Measurements from ENCODE around the gene VAV3. TPM values are rescaled to one million over a fixed set of nuclear protein-coding genes. Genes with fewer than 3 reads are reported as not detected.

VAV3 gene
- total and polyA plus RNA-seq, 2 experiments from 2014 or later, result under 0.01 to 0.24 TPM

GRCh38 chr1:107590900-107591622 is 373.9 kb downstream of the VAV3 start:
- in situ Hi-C loops (cut with MboI), result no loop called here
- Histone ChIP-seq H3K79me2 (ENCODE audit: insufficient read depth) (no peaks in the 10 kb centered on the region), H3K4me3 (no peak overlapping the region), H3K9ac (no peak overlapping the region), H3K27me3 (replicated peaks; ENCODE audit: insufficient read depth) (no peaks in the 10 kb centered on the region), H2AFZ (no peak overlapping the region), H4K20me1 (ENCODE audit: insufficient read depth) (no peaks in the 10 kb centered on the region), H3K4me1 (ENCODE audit: insufficient read depth) (peaks cover 21% of the 10 kb centered on the region), H3K27ac (no peak overlapping the region), H3K4me2 (ENCODE audit: unreplicated experiment) (no peak overlapping the region), H3K9me2 (ENCODE audit: insufficient read depth) (no peaks in the 10 kb centered on the region), H3K36me3 (ENCODE audit: low read depth) (no peaks in the 10 kb centered on the region), H3F3A (ENCODE audit: insufficient read depth) (no peaks in the 10 kb centered on the region), H3K9me3 (ENCODE audit: low read depth) (no peaks in the 10 kb centered on the region)
- WGBS, 2 experiments (ENCODE audit: low coverage in 1 of 2, low lambda C conversion rate in 2 of 2, missing lambda C conversion rate in 2 of 2), result 86 to 90% methylated on average over 4 of the region's 4 CpGs
- TF ChIP-seq EZH2 (IDR thresholded peaks at IDR 0.05; ENCODE audit: insufficient read depth, poor library complexity, severe bottlenecking), result no peak
- TF ChIP-seq EZH2phosphoT487 (IDR thresholded peaks at IDR 0.05; ENCODE audit: insufficient read depth, low read depth), result no peak
- no peak for DNase-seq

GRCh38 chr1:107590087-107590486 is 374.9 kb downstream of the VAV3 start:
- H3F3A ChIP-seq (ENCODE audit: insufficient read depth), result no peaks in the 10 kb centered on the region
- no peak for TF ChIP-seq EZH2 (IDR thresholded peaks at IDR 0.05; ENCODE audit: insufficient read depth, poor library complexity, severe bottlenecking)
- no peak for TF ChIP-seq EZH2phosphoT487 (IDR thresholded peaks at IDR 0.05; ENCODE audit: insufficient read depth, low read depth)
- H3K4me2 ChIP-seq (ENCODE audit: unreplicated experiment), result no peak overlapping the region
- no peak for DNase-seq
- no peaks in the 10 kb centered on the region for H3K36me3 ChIP-seq (ENCODE audit: low read depth)
- H3K9me3 ChIP-seq (ENCODE audit: low read depth), result no peaks in the 10 kb centered on the region
- in situ Hi-C loops (cut with MboI), result no loop called here
- no peak overlapping the region for H3K4me3 ChIP-seq
- H4K20me1 ChIP-seq (ENCODE audit: insufficient read depth), result no peaks in the 10 kb centered on the region
- H3K27ac ChIP-seq, result no peak overlapping the region
- H3K9me2 ChIP-seq (ENCODE audit: insufficient read depth), result no peaks in the 10 kb centered on the region
- no peaks in the 10 kb centered on the region for H3K79me2 ChIP-seq (ENCODE audit: insufficient read depth)
- H3K9ac ChIP-seq, result no peak overlapping the region
- no peak overlapping the region for H2AFZ ChIP-seq
- no peaks in the 10 kb centered on the region for H3K27me3 ChIP-seq (replicated peaks; ENCODE audit: insufficient read depth)
- H3K4me1 ChIP-seq (ENCODE audit: insufficient read depth), result peaks cover 21% of the 10 kb centered on the region

- 81 to 86% methylated on average over 1 of the region's 1 CpG for WGBS, 2 experiments (ENCODE audit: low coverage in 1 of 2, low lambda C conversion rate in 2 of 2, missing lambda C conversion rate in 2 of 2)
- H2AFZ ChIP-seq, result no peak overlapping the region
- H3K27me3 ChIP-seq (replicated peaks; ENCODE audit: insufficient read depth), result no peaks in the 10 kb centered on the region
Observed at GRCh38 chr1:107588321-107588720, 376.7 kb downstream of the VAV3 start.

GRCh38 chr1:107575226-107575625 is 389.8 kb downstream of the VAV3 start:
- WGBS, 2 experiments (ENCODE audit: low coverage in 1 of 2, low lambda C conversion rate in 2 of 2, missing lambda C conversion rate in 2 of 2), result 82 to 91% methylated on average over 3 of the region's 3 CpGs
- in situ Hi-C loops (cut with MboI), result no loop called here

More at GRCh38 chr1:107588321-107588720, 376.7 kb downstream of the VAV3 start:
- no peak overlapping the region for H3K27ac ChIP-seq
- no peaks in the 10 kb centered on the region for H3K36me3 ChIP-seq (ENCODE audit: low read depth)
- H3F3A ChIP-seq (ENCODE audit: insufficient read depth), result no peaks in the 10 kb centered on the region
- H3K9me2 ChIP-seq (ENCODE audit: insufficient read depth), result no peaks in the 10 kb centered on the region
- TF ChIP-seq EZH2phosphoT487 (IDR thresholded peaks at IDR 0.05; ENCODE audit: insufficient read depth, low read depth) (no peak), EZH2 (IDR thresholded peaks at IDR 0.05; ENCODE audit: insufficient read depth, poor library complexity, severe bottlenecking) (no peak)
- no peak for DNase-seq
- peaks cover 5% of the 10 kb centered on the region for H3K4me1 ChIP-seq (ENCODE audit: insufficient read depth)
- no peaks in the 10 kb centered on the region for H4K20me1 ChIP-seq (ENCODE audit: insufficient read depth)
- H3K9ac ChIP-seq, result no peak overlapping the region
- no peak overlapping the region for H3K4me3 ChIP-seq
- in situ Hi-C loops (cut with MboI), result no loop called here
- no peaks in the 10 kb centered on the region for H3K79me2 ChIP-seq (ENCODE audit: insufficient read depth)
- no peak overlapping the region for H3K4me2 ChIP-seq (ENCODE audit: unreplicated experiment)
- H3K9me3 ChIP-seq (ENCODE audit: low read depth), result no peaks in the 10 kb centered on the region

More at GRCh38 chr1:107575226-107575625, 389.8 kb downstream of the VAV3 start:
- H3K9ac ChIP-seq, result no peak overlapping the region
- DNase-seq, result no peak
- no peak overlapping the region for H3K4me3 ChIP-seq
- no peaks in the 10 kb centered on the region for H3K36me3 ChIP-seq (ENCODE audit: low read depth)
- H4K20me1 ChIP-seq (ENCODE audit: insufficient read depth), result no peaks in the 10 kb centered on the region
- H3F3A ChIP-seq (ENCODE audit: insufficient read depth), result peaks cover 9% of the 10 kb centered on the region; the same call in 1 of the 2 replicates
- no peaks in the 10 kb centered on the region for H3K79me2 ChIP-seq (ENCODE audit: insufficient read depth)
- H3K9me3 ChIP-seq (ENCODE audit: low read depth), result no peaks in the 10 kb centered on the region
- H2AFZ ChIP-seq, result no peak overlapping the region
- H3K9me2 ChIP-seq (ENCODE audit: insufficient read depth), result no peaks in the 10 kb centered on the region
- TF ChIP-seq EZH2 (IDR thresholded peaks at IDR 0.05; ENCODE audit: insufficient read depth, poor library complexity, severe bottlenecking), result no peak
- no peak for TF ChIP-seq EZH2phosphoT487 (IDR thresholded peaks at IDR 0.05; ENCODE audit: insufficient read depth, low read depth)
- H3K4me2 ChIP-seq (ENCODE audit: unreplicated experiment), result no peak overlapping the region
- no peak overlapping the region for H3K27ac ChIP-seq
- H3K27me3 ChIP-seq (replicated peaks; ENCODE audit: insufficient read depth), result no peaks in the 10 kb centered on the region
- peaks cover 9% of the 10 kb centered on the region for H3K4me1 ChIP-seq (ENCODE audit: insufficient read depth)
